Endothelial cell of umbilical vein (primary cell): Measurements from ENCODE around the gene RPS6KA6. TPM values are rescaled to one million over a fixed set of nuclear protein-coding genes. Genes with fewer than 3 reads are reported as not detected.

Source experiments
- BruUV-seq: library from RNA; stranded (reverse); fragments of 400-500 nt; replicated peaks from 2 replicates; lab custom pipeline; 2021; lab: Mats Ljungman, UMichigan
- CTCF ChIA-PET: fragments of 300-600, 350-600 bp; sonication (Branson Sonifier 250); formaldehyde crosslinking; loops from one replicate; lab custom pipeline; 2021; ENCODE audit warnings: antibody characterized with exemption, inconsistent platforms; lab: Charles Lee
- POLR2A ChIA-PET: fragments of 300-600, 350-600 bp; sonication (Branson Sonifier 250); formaldehyde crosslinking; loops from one replicate; lab custom pipeline; 2021; ENCODE audit warnings: antibody characterized with exemption, inconsistent platforms; lab: Charles Lee
- DNase-seq: peaks from one replicate; pipeline ENCODE4 v3.0.0-alpha.2; 2011; ENCODE audit warnings: low read depth, low spot score
- FAIRE-seq: peaks from 2 replicates; lab custom pipeline; 2011; peaks lifted over from hg19 to GRCh38; lab: Jason Lieb, UNC
- H2AFZ ChIP-seq: 2 replicates; pipeline ENCODE4 v1.6.0; 2012; ENCODE audit warnings: low read depth, low read length, control low read depth, inconsistent platforms
- H3K27ac ChIP-seq: 2 replicates; pipeline ENCODE4 v1.5.1; 2011; ENCODE audit warnings: low read depth, mild to moderate bottlenecking, control low read depth, low read length, moderate library complexity; ENCODE audit not compliant: insufficient read depth
- H3K27me3 ChIP-seq, 2 experiments: 2 replicates each; pipeline versions ENCODE4 v1.6.0 to v1.6.1; 2011; ENCODE audit warnings: low read length in 2 of 2, mixed read lengths in 1 of 2; ENCODE audit not compliant: control insufficient read depth in 2 of 2, insufficient read depth in 2 of 2
- H3K36me3 ChIP-seq, 2 experiments: 2 replicates in 1 of 2; 3 replicates in 1 of 2; pipeline ENCODE4 v1.5.1; 2011; ENCODE audit warnings: low read length in 2 of 2, mild to moderate bottlenecking in 1 of 2, moderate library complexity in 1 of 2; ENCODE audit not compliant: control insufficient read depth in 2 of 2, insufficient read depth in 2 of 2; ENCODE audit errors: extremely low read depth in 1 of 2
- H3K4me1 ChIP-seq: 3 replicates; pipeline ENCODE4 v1.5.1; 2011; ENCODE audit warnings: mild to moderate bottlenecking, low read length; ENCODE audit not compliant: control insufficient read depth, insufficient read depth; ENCODE audit errors: extremely low read depth
- H3K4me2 ChIP-seq: 2 replicates; pipeline ENCODE4 v1.6.1; 2011; ENCODE audit warnings: low read length, control low read depth, mixed read lengths; ENCODE audit not compliant: insufficient read depth
- H3K4me3 ChIP-seq, 3 experiments: fragments of 200-600 bp in 1 of 3; sonication (generic), shearing (Covaris generic) in 1 of 3; replicated peaks in 1 of 3; 2 replicates each; pipeline ENCODE4 v1.5.1; 2011 to 2016; ENCODE audit warnings: control low read depth in 3 of 3, low read length in 3 of 3, mild to moderate bottlenecking in 2 of 3, inconsistent platforms in 1 of 3, low read depth in 1 of 3, moderate library complexity in 1 of 3; ENCODE audit not compliant: insufficient read depth in 1 of 3
- H3K79me2 ChIP-seq: 2 replicates; pipeline ENCODE4 v1.6.0; 2012; ENCODE audit warnings: low read length, inconsistent platforms; ENCODE audit not compliant: control insufficient read depth, insufficient read depth
- H3K9ac ChIP-seq: replicated peaks from 2 replicates; pipeline ENCODE3; 2011; ENCODE audit warnings: low read length, control low read depth; ENCODE audit not compliant: insufficient read depth; ENCODE audit errors: extremely low read depth
- H3K9me1 ChIP-seq: replicated peaks from 3 replicates; pipeline ENCODE4 v1.6.0; 2011; ENCODE audit warnings: mild to moderate bottlenecking, low read length; ENCODE audit not compliant: control insufficient read depth, insufficient read depth; ENCODE audit errors: extremely low read depth
- H3K9me3 ChIP-seq: replicated peaks from 2 replicates; pipeline ENCODE4 v1.5.1; 2012; ENCODE audit warnings: low read length, inconsistent platforms; ENCODE audit not compliant: control insufficient read depth, insufficient read depth
- H4K20me1 ChIP-seq: replicated peaks from 2 replicates; pipeline ENCODE3; 2011; ENCODE audit warnings: mild to moderate bottlenecking, low read length; ENCODE audit not compliant: control insufficient read depth, insufficient read depth; ENCODE audit errors: extremely low read depth
- EZH2 ChIP-seq: IDR thresholded peaks from 2 replicates; pipeline ENCODE4 v1.6.1; 2012; ENCODE audit warnings: borderline replicate concordance, low read depth, mild to moderate bottlenecking, moderate library complexity, low read length, inconsistent platforms; ENCODE audit not compliant: severe bottlenecking
- FOS ChIP-seq: IDR thresholded peaks from 2 replicates; pipeline ENCODE4 v1.6.1; 2011; ENCODE audit warnings: mild to moderate bottlenecking, low read length, moderate library complexity, borderline replicate concordance; ENCODE audit not compliant: insufficient read depth
- GATA2 ChIP-seq: IDR thresholded peaks from 2 replicates; pipeline ENCODE4 v1.7.0; 2011; ENCODE audit warnings: low read depth, mild to moderate bottlenecking, moderate library complexity, mixed read lengths, low read length; ENCODE audit not compliant: insufficient read length, insufficient read depth
- JUN ChIP-seq: IDR thresholded peaks from 2 replicates; pipeline ENCODE4 v1.6.1; 2011; ENCODE audit warnings: borderline replicate concordance, low read depth; ENCODE audit not compliant: insufficient read length, insufficient read depth
- MYC ChIP-seq: IDR thresholded peaks from one replicate; pipeline ENCODE4 v1.6.1; 2011; ENCODE audit warnings: mild to moderate bottlenecking, low read depth, low read length
- POLR2A ChIP-seq: IDR thresholded peaks from 2 replicates; pipeline ENCODE4 v1.6.1; 2012; ENCODE audit warnings: low read depth, mild to moderate bottlenecking, control low read depth, low read length
- POLR2AphosphoS5 ChIP-seq: IDR thresholded peaks from 2 replicates; pipeline ENCODE4 v1.6.1; 2012; ENCODE audit warnings: low read depth, mild to moderate bottlenecking, control low read depth, low read length, moderate library complexity; ENCODE audit not compliant: insufficient read depth
- dilution Hi-C: fragments of 300-500 bp; cut with MboI; formaldehyde crosslinking; loops from one replicate; pipeline ENCODE4 v1.15.0; 2019; ENCODE audit warnings: low sequenced_read_pairs; ENCODE audit not compliant: extremely low pct_ligation_motif_present
- intact Hi-C: fragments of 100-400 bp; cut with micrococcal nuclease; formaldehyde crosslinking; loops from one replicate; pipeline ENCODE4 v1.10.0; 2022
- polyA plus RNA-seq, 4 experiments: library from polyadenylated mRNA; depleted of rRNA in 3 of 4; stranded (reverse) in 3 of 4; unstranded in 1 of 4; fragments of >200 nt; gene quantifications; 2 replicates each; pipeline versions ENCODE4 v1.2.1 to v1.2.3, GENCODE V29; 2011 to 2012; ENCODE audit warnings: missing spikeins in 1 of 4
- total RNA-seq: library from RNA; stranded (reverse); gene quantifications from 2 replicates; pipeline ENCODE4 v1.2.3, GENCODE V29; 2021
- TF ChIP-seq, protein P1 (sequence below): IDR thresholded peaks from 2 replicates; pipeline ENCODE4 v1.6.1; 2011; ENCODE audit not compliant: insufficient read depth, insufficient read length
- TF ChIP-seq, protein P2 (sequence below), 2 donors: IDR thresholded peaks; 1 replicate in 1 of 2; 2 replicates in 1 of 2; pipeline ENCODE4 v1.5.1; 2011; ENCODE audit warnings: low read length in 2 of 2, mild to moderate bottlenecking in 2 of 2, moderate library complexity in 2 of 2, control low read depth in 1 of 2, inconsistent platforms in 1 of 2, low read depth in 1 of 2; ENCODE audit not compliant: insufficient read depth in 1 of 2; ENCODE audit errors: extremely low read depth in 1 of 2

The RPS6KA6 gene
- total and polyA plus RNA-seq, 2 donors (not counting 3 experiments of a cell fraction or from before 2014, with no cell fraction given), result 0.23 to 0.69 TPM

DNA sequence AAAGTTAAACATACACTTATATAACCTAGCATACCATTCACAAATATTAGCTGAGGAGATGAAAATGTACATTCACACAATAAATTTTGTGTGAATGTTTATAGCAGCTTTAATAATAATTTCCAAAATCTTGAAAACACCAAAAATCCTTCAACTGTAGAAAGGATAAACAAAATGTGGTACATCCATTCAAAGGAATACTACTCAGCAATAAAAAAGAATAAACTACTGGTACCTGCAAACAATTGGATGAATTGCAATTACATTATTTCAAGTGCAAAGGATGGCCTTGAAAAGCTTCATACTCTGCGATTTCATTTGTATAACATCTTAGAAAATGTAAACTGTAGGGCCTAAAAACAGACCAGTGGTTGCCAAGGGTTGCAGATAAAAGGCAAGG is 11.7 kb upstream of the RPS6KA6 start:
- no peak for FAIRE-seq

More for the DNA sequence above, 11.7 kb upstream of the RPS6KA6 start:
- Histone ChIP-seq H3K36me3 (no peaks in the 10 kb centered on the region), H3K9me1 (no peaks in the 10 kb centered on the region), H2AFZ (no peak overlapping the region), H3K27ac (no peak overlapping the region), H3K4me3 (no peak overlapping the region), H3K9ac (no peak overlapping the region), H3K79me2 (no peaks in the 10 kb centered on the region), H3K9me3 (no peaks in the 10 kb centered on the region), H3K4me2 (no peak overlapping the region), H4K20me1 (no peaks in the 10 kb centered on the region), H3K27me3 (no peaks in the 10 kb centered on the region), H3K4me1 (no peaks in the 10 kb centered on the region)
- no TSS peak for BruUV-seq
- POLR2A ChIA-PET, result no interaction called here
- CTCF ChIA-PET, result no interaction called here
- dilution Hi-C loops, result no loop called here
- intact Hi-C loops, result no loop called here
- DNase-seq, result no peak
- TF ChIP-seq FOS (no peak), MYC (no peak), POLR2A (no peak), GATA2 (no peak), EZH2 (no peak), POLR2AphosphoS5 (no peak), JUN (no peak)
- TF ChIP-seq, protein P1, sequence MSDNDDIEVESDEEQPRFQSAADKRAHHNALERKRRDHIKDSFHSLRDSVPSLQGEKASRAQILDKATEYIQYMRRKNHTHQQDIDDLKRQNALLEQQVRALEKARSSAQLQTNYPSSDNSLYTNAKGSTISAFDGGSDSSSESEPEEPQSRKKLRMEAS, result no peak
- TF ChIP-seq, protein P2, sequence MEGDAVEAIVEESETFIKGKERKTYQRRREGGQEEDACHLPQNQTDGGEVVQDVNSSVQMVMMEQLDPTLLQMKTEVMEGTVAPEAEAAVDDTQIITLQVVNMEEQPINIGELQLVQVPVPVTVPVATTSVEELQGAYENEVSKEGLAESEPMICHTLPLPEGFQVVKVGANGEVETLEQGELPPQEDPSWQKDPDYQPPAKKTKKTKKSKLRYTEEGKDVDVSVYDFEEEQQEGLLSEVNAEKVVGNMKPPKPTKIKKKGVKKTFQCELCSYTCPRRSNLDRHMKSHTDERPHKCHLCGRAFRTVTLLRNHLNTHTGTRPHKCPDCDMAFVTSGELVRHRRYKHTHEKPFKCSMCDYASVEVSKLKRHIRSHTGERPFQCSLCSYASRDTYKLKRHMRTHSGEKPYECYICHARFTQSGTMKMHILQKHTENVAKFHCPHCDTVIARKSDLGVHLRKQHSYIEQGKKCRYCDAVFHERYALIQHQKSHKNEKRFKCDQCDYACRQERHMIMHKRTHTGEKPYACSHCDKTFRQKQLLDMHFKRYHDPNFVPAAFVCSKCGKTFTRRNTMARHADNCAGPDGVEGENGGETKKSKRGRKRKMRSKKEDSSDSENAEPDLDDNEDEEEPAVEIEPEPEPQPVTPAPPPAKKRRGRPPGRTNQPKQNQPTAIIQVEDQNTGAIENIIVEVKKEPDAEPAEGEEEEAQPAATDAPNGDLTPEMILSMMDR (IDR thresholded peaks at IDR 0.05; ENCODE audit: extremely low read depth in 1 of 2, insufficient read depth in 1 of 2, low read depth in 1 of 2, low read length in 2 of 2), result no peak
